OCI-LY1 (cell line): Measurements from ENCODE around the gene MAPK7.

Experiments
- EZH2 ChIP-seq: fragments of 200-600 bp; sonication (generic), shearing (Covaris generic); IDR thresholded peaks from 2 replicates; pipeline ENCODE4 v1.8.0; 2017; ENCODE audit warnings: borderline replicate concordance, mixed run types, mild to moderate bottlenecking, antibody characterized with exemption, low read length, moderate library complexity, mixed read lengths
- TF ChIP-seq, protein P1 (sequence below): fragments of 200-600 bp; sonication (generic), shearing (Covaris generic); IDR thresholded peaks from 2 replicates; pipeline ENCODE4 v1.5.1; 2017; ENCODE audit warnings: mild to moderate bottlenecking, antibody characterized with exemption, low read length, moderate library complexity, mixed read lengths

DNA sequence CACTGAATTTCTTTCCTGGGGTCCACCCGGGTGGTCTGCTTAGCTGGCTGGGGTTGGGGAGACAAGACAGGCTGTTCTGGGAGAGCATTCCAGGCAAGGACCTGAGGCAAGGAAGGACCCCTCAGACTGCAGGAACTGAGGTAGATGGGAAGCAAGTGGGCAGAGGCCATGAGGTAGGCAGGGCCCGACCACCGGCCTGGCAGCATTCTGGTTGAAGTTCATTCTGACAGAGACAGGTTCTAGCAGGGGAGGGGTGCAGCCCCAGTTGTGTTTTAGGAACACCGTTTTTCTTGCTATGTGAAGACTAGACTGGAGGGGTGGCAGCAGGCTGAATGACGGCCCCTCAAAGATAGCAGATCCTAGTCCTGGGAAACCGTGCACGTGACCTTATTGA, 33.2 kb upstream of the MAPK7 start:
- TF ChIP-seq, protein P1, sequence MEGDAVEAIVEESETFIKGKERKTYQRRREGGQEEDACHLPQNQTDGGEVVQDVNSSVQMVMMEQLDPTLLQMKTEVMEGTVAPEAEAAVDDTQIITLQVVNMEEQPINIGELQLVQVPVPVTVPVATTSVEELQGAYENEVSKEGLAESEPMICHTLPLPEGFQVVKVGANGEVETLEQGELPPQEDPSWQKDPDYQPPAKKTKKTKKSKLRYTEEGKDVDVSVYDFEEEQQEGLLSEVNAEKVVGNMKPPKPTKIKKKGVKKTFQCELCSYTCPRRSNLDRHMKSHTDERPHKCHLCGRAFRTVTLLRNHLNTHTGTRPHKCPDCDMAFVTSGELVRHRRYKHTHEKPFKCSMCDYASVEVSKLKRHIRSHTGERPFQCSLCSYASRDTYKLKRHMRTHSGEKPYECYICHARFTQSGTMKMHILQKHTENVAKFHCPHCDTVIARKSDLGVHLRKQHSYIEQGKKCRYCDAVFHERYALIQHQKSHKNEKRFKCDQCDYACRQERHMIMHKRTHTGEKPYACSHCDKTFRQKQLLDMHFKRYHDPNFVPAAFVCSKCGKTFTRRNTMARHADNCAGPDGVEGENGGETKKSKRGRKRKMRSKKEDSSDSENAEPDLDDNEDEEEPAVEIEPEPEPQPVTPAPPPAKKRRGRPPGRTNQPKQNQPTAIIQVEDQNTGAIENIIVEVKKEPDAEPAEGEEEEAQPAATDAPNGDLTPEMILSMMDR = no peak
- no peak for TF ChIP-seq EZH2
